SH-SY5Y (cell line): Measurements from ENCODE around the gene TRPC4AP.

Experiments
- GATA2 ChIP-seq: IDR thresholded peaks from 2 replicates; pipeline ENCODE4 v1.6.1; 2011; ENCODE audit warnings: mild to moderate bottlenecking, low read depth, low read length
- GATA3 ChIP-seq: IDR thresholded peaks from 2 replicates; pipeline ENCODE4 v1.6.1; 2011; ENCODE audit warnings: low read depth, mild to moderate bottlenecking, low read length, moderate library complexity

Gene TRPC4AP

DNA sequence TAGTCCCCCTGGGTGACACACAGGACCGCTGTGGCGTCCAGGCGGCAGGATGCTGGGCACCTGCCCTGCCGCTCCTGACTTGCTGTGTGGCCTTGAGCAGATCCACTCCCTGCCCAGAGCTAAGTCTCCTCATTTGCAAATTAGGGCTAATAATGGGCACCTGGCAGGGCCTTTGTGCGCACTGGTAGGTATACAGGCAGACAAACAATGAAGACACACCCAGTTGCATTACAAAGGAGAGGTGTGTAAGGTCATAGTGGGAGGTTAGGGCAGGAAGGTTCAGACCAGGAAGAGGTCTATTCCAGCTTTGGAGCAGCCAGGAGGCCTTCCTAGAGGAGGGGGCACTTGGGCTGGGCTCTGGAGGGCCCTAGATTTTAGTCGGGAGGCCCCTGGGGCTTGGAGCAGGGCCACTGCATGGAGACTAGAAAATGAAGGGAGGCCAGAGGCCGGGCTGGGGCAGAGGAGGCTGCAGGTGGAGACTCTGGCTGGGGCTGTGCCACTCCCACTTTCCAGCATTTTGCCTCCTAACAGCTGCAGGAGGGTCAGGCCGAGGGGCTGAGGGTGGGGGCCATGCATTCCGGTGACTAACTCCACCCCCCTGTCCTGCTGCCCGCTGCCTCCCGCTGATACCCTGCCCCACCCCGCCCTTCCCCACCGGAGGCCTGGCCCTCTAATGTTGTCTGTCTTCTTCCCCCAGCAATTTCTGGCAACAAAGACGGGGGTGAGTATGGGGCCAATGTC is 108.4 kb downstream of the TRPC4AP start:
- TF ChIP-seq GATA3 (no peak), GATA2 (no peak)

GRCh38 chr20:34983089-34983820 is 109.4 kb downstream of the TRPC4AP start:
- TF ChIP-seq GATA3 (no peak), GATA2 (no peak)

- no peak for TF ChIP-seq GATA2
- no peak for TF ChIP-seq GATA3
These were observed 110.1 kb downstream of the TRPC4AP start for GRCh38 chr20:34982270-34983088.

DNA sequence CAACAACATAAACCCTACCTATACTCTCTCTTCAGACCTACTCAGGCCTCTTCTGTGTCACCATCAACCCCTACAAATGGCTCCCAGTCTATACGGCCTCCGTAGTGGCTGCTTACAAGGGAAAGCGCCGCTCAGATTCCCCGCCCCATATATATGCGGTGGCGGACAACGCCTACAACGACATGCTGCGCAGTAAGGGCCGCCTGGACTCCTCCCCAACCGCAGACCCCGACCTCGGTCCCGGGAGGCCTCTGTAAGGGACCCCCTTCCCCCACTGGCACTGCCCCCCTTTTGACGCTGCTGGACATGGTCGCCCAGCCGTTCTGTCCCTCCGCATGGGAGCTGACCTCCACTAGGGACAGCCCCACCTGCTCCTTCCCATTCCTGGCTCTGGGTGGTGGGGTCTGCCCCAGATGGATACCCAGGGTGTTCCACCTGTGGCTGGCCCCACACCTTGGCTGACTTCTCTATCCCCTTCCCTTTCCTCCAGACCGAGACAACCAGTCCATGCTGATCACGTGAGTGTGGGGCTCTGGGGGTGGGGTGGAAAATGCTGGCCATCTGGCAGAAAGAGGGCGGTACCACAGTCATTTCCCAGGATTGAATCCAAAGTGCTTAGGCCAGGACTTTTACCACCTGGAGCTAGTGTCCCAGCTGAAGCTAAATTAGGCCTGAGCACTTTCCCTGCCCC is 111.9 kb downstream of the TRPC4AP start:
- TF ChIP-seq GATA3 (no peak), GATA2 (no peak)

DNA sequence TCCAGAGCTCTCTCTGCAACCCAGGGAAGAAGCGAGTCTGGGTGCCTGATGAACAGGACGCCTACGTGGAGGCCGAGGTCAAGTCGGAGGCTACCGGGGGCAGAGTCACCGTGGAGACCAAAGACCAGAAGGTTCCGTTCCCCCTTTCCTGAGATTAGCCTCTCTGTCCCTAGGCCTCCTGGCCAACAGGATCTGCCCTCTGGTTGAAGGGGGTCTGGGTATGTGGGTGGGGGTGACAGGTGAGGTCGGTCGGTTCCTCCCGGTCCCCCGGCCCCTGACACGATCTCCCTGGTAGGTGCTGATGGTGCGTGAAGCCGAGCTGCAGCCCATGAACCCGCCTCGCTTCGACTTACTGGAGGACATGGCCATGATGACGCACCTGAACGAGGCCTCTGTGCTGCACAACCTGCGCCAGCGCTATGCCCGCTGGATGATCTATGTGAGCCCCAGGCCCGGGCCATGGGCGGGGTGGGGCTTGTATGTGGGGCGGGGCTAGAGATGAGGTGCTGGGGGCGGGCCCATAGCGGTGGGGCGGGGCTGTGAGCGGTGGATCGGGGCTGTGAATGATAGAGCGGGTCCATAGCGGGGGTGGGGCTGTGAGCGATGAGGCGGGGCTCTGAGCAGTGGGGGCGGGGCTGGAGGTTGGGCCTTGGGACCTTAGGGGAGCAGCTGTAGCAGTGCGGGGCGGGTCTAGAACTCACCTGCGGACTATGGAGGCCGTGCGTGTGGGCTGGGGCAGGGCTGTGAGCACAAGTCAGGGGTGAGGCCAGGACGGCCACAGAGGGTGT is 113.0 kb downstream of the TRPC4AP start:
- TF ChIP-seq GATA3 (no peak), GATA2 (no peak)

DNA sequence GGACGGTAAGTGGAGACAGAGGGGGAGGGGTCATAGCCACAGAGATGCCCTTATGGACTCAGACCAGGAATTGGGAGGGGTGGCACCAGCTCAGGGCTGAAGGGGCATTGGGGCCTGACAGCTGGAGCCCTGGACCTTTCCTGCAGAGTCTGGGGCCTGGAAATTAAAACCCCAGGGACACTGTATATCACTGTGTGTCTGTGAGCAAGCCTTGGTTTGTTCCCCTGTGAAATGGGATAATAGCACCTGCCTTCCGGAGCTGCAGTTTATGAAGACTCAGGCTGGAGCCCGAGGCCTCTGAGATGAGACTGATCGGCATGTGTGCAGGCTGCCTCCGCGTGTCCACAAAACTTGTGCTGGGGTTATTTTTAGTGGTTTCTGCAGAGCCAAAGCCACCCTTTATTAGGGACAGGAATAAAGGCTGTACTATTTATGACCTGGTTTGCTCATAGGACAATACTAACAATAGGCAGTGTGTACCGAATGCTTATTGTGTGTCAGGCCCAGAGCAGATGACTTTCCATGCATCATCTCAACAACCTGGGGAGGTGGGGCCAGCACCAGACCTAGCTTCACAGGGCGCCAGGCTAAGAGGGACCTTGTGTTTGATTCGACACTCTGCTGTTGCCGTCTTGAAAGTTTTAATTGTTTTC is 114.4 kb downstream of the TRPC4AP start:
- no peak for TF ChIP-seq GATA3
- no peak for TF ChIP-seq GATA2

- no peak for TF ChIP-seq GATA2
- TF ChIP-seq GATA3: no peak
These were observed 115.1 kb downstream of the TRPC4AP start for GRCh38 chr20:34977365-34978091.

GRCh38 chr20:34976286-34976685 is 116.3 kb downstream of the TRPC4AP start:
- TF ChIP-seq GATA3 (no peak), GATA2 (no peak)

- TF ChIP-seq GATA3 (no peak), GATA2 (no peak)
These were observed 118.4 kb downstream of the TRPC4AP start for GRCh38 chr20:34974246-34974645.

DNA sequence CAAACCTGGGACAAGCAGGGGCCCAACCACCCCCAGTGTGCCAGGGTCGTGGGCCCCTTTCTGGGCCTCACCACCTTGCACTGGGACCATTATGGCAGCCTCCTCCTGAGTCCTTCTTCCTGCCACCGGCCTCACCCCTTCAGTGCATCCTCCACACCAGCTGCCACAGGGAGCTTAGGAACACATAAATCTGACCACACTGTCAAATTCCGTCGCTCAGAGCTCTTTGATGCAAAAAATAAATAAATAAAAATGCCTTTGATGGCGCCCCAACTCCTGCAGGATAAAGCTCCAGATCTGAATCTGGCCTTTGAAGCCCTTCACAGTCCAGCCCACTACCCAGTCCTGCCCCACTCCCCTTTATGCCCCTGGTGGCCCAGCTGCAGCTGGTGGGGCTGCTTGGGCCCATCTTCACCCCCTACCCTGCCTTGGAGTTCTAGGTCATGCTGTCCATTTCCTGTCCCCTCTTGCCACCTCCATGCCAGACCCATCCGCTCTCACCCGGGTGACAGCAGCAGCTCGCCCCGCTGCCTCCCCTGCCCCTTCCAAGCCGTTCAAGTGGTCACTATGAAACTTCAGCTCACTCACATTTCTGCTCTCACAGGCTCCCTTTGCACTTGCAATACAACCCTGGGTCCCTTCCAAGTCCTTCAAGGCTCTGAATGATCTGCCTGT is 120.9 kb downstream of the TRPC4AP start:
- TF ChIP-seq GATA3: no peak
- no peak for TF ChIP-seq GATA2

DNA sequence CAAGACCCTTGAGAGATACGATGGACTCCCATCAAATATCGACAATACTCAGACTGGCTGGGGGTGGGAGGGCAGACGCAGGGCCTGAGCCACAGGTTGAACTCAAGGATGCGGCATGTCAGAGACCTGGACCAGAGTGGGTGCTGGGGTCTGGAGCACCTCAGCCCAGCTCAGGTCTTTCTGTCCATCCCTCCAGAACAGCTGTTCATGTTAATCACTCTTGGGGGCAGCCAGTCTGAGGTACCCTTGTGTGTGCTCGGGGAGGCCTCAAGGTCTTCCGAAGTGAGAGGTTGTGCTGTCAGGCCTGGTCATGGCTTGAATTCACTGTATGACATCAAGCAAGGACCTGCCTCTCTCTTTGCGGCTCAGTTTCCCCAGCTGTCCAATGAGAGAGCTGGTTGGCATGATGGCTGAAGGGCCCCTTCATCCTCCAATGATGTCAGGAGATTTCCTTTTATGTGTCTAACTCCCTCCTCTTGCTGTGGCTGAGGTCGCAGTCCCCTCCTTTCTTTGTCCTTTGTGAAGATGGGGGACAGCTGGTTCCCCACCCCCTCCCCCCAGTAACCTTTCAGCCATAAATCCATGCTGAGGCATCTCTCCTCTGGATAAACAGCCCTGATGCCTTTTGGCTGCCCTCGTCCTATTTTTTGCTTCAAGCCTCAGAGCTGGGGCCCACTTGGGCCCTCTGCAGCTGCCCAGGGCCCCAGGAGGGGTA is 121.6 kb downstream of the TRPC4AP start:
- no peak for TF ChIP-seq GATA2
- TF ChIP-seq GATA3: no peak
